OCI-LY1 (cell line): ENCODE data around the gene GYS2.

Source experiments
- CTCF ChIP-seq: fragments of 200-600 bp; sonication (generic), shearing (Covaris generic); IDR thresholded peaks from 2 replicates; pipeline ENCODE4 v1.5.1; 2017; ENCODE audit warnings: mild to moderate bottlenecking, antibody characterized with exemption, low read length, moderate library complexity, mixed read lengths
- EZH2 ChIP-seq: fragments of 200-600 bp; sonication (generic), shearing (Covaris generic); IDR thresholded peaks from 2 replicates; pipeline ENCODE4 v1.8.0; 2017; ENCODE audit warnings: borderline replicate concordance, mixed run types, mild to moderate bottlenecking, antibody characterized with exemption, low read length, moderate library complexity, mixed read lengths

- TF ChIP-seq CTCF = no peak
- no peak for TF ChIP-seq EZH2
Observed at GRCh38 chr12:21526053-21526452, 78.6 kb downstream of the GYS2 start, which contains the start of gene SPX.
